GM13976 (cell line): Measurements from ENCODE around the gene GABARAPL2.

ENCODE experiments used
- DNase-seq: peaks from one replicate; pipeline ENCODE4 v3.0.0; 2012; ENCODE audit warnings: low spot score
- in situ Hi-C: fragments of 300-500 bp; cut with MboI; formaldehyde crosslinking; loops from one replicate; pipeline ENCODE4 v1.12.0; 2022; ENCODE audit warnings: low sequenced_read_pairs, mixed read lengths, inconsistent platforms; ENCODE audit not compliant: unreplicated experiment
- TF ChIP-seq, protein P1 (sequence below): IDR thresholded peaks from 2 replicates; pipeline ENCODE4 v1.5.1; 2012; ENCODE audit warnings: borderline replicate concordance, mild to moderate bottlenecking; ENCODE audit not compliant: insufficient read depth; ENCODE audit errors: extremely low read depth, missing control alignments, control extremely low read depth

The GABARAPL2 gene

DNA sequence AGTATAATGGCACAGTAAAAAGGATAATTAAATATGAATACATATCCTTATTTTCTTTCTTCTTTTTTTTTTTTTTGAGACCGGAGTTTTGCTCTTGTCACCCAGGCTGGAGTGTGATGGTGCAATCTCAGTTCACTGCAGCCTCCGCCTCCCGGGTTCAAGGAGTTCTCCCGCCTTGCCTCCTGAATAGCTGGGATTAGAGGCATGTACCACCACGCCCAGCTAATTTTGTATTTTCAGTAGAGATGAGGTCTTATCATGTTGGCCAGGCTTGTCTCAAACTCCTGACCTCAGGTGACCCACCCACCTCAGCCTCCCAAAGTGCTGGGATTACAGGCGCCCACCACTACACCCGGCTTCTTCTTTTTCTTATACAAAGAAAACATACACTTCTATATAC is 12.0 kb downstream of the GABARAPL2 start:
- TF ChIP-seq, protein P1, sequence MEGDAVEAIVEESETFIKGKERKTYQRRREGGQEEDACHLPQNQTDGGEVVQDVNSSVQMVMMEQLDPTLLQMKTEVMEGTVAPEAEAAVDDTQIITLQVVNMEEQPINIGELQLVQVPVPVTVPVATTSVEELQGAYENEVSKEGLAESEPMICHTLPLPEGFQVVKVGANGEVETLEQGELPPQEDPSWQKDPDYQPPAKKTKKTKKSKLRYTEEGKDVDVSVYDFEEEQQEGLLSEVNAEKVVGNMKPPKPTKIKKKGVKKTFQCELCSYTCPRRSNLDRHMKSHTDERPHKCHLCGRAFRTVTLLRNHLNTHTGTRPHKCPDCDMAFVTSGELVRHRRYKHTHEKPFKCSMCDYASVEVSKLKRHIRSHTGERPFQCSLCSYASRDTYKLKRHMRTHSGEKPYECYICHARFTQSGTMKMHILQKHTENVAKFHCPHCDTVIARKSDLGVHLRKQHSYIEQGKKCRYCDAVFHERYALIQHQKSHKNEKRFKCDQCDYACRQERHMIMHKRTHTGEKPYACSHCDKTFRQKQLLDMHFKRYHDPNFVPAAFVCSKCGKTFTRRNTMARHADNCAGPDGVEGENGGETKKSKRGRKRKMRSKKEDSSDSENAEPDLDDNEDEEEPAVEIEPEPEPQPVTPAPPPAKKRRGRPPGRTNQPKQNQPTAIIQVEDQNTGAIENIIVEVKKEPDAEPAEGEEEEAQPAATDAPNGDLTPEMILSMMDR: no peak
- no peak for DNase-seq
- in situ Hi-C loops: no loop called here

GRCh38 chr16:75578725-75579124 is 12.5 kb downstream of the GABARAPL2 start:
- in situ Hi-C loops: no loop called here
- TF ChIP-seq, protein P1: no peak
- no peak for DNase-seq

DNA sequence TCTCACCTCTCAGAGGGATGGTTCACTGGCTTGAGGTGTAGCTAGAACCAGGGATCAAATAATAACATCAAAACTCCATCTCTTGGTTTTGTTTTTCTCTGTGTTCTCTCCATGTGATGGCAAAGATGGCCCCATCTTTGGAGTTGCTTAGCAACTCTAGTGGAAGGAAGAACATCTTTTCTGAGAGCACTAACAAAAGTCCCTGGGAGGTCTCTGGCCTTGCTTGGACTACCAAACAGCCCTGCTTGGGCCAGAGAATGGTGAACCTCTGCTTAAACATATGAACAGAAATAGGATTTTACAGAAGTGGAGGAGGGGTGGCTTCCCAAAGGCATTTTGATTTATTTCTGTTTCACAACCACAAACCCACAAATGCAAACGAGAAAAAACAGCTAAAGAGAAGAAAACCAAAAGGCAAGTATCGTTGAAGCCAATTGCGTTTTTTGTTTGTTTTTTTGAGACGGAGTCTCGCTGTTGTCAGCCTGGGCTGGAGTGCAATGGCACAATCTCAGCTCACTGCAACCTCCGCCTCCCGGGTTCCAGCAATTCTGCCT is 13.2 kb downstream of the GABARAPL2 start:
- TF ChIP-seq, protein P1: no peak
- in situ Hi-C loops: no loop called here
- DNase-seq: peak; percentile 35

- TF ChIP-seq, protein P1: no peak
- in situ Hi-C loops: no loop called here
- DNase-seq: no peak
These were observed 17.9 kb downstream of the GABARAPL2 start for GRCh38 chr16:75584108-75584507.

DNA sequence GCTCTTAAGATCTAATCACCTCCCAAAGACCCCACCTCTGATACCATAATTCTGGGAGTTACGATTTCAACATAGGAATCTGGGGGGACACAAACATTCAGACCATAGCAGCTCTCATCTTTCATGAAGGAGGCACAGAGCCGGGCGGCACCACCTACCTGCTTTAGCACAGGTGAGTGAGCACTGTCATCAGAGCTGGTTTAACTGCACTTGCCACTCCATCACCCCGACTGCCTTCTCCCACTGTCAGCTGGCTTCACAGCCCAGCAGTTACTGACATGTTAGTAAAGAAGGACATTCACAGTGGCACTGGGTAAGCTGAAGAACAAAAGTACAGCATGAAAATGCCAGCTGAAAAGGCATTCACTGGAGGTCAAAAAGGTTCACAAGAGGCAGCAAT is 22.5 kb downstream of the GABARAPL2 start:
- TF ChIP-seq, protein P1: no peak
- in situ Hi-C loops: no loop called here
- DNase-seq: no peak

GRCh38 chr16:75589306-75589705 is 23.1 kb downstream of the GABARAPL2 start:
- DNase-seq: no peak
- in situ Hi-C loops: no loop called here
- TF ChIP-seq, protein P1: no peak
